K562 (cell line): Measurements from ENCODE around the gene C2. TPM values are rescaled to one million over a fixed set of nuclear protein-coding genes. Genes with fewer than 3 reads are reported as not detected.

Experiments used
- AFF1 ChIP-seq, 2 experiments: fragments of 450-650 bp; IDR thresholded peaks; 2 replicates each; pipeline ENCODE4 v1.6.1; 2018; ENCODE audit warnings: mild to moderate bottlenecking in 2 of 2, low read depth in 1 of 2; ENCODE audit not compliant: partially characterized antibody in 2 of 2
- ARHGAP35 ChIP-seq: fragments of 450-650 bp; IDR thresholded peaks from 2 replicates; pipeline ENCODE4 v1.6.1; 2018; ENCODE audit not compliant: partially characterized antibody
- ATF4 ChIP-seq: fragments of 450-650 bp; formaldehyde crosslinking; IDR thresholded peaks from 2 replicates; pipeline ENCODE4 v1.4.0; 2022; ENCODE audit warnings: mild to moderate bottlenecking, moderate library complexity
- CHD1 ChIP-seq: fragments of 200-600 bp; sonication (generic); IDR thresholded peaks from one replicate; pipeline ENCODE4 v1.6.1; 2012; ENCODE audit warnings: mild to moderate bottlenecking, moderate library complexity, low read length, inconsistent platforms
- FOS ChIP-seq: IDR thresholded peaks from 3 replicates; pipeline ENCODE4 v1.6.1; 2011; ENCODE audit not compliant: insufficient read length; ENCODE audit errors: extremely low read depth
- HDGF ChIP-seq: fragments of 450-650 bp; IDR thresholded peaks from 2 replicates; pipeline ENCODE4 v1.6.1; 2016
- L3MBTL2 ChIP-seq: fragments of 450-650 bp; IDR thresholded peaks from 2 replicates; pipeline ENCODE4 v1.6.1; 2016; ENCODE audit warnings: mild to moderate bottlenecking, moderate library complexity
- LARP7 ChIP-seq: fragments of 450-650 bp; IDR thresholded peaks from 2 replicates; pipeline ENCODE4 v1.6.1; 2016
- NKRF ChIP-seq: fragments of 450-650 bp; IDR thresholded peaks from 2 replicates; pipeline ENCODE4 v1.6.1; 2016; ENCODE audit warnings: borderline replicate concordance
- OTX1 ChIP-seq: fragments of 450-650 bp; formaldehyde crosslinking; IDR thresholded peaks from 2 replicates; pipeline ENCODE4 v1.4.0; 2022; ENCODE audit warnings: mild to moderate bottlenecking
- SRF ChIP-seq, 2 experiments: fragments of 250-450, 450-650 bp in 1 of 2; sonication (Bioruptor Pico) in 1 of 2; sonication (generic) in 1 of 2; formaldehyde crosslinking; IDR thresholded peaks; 2 replicates each; pipeline versions ENCODE4 v1.5.0 to v1.5.1; 2020 to 2022; ENCODE audit warnings: mild to moderate bottlenecking in 1 of 2, missing genetic modification reagents in 1 of 2
- TAF9B ChIP-seq: fragments of 450-650 bp; IDR thresholded peaks from 2 replicates; pipeline ENCODE4 v1.6.1; 2018; ENCODE audit warnings: mild to moderate bottlenecking; ENCODE audit not compliant: partially characterized antibody
- THRAP3 ChIP-seq: fragments of 450-650 bp; IDR thresholded peaks from 2 replicates; pipeline ENCODE4 v1.6.1; 2016; ENCODE audit warnings: mild to moderate bottlenecking, inconsistent platforms, borderline replicate concordance
- ZNF232 ChIP-seq: sonication (generic); formaldehyde crosslinking; IDR thresholded peaks from 2 replicates; pipeline ENCODE4 v1.8.0; 2022; ENCODE audit warnings: mild to moderate bottlenecking, missing genetic modification reagents
- ZNF41 ChIP-seq: fragments of 250-450 bp; sonication (Bioruptor Pico); conservative IDR thresholded peaks from 2 replicates; pipeline ENCODE4 v1.4.0; 2020; ENCODE audit warnings: mild to moderate bottlenecking
- ZNF584 ChIP-seq: fragments of 200-800 bp; sonication (Bioruptor generic); IDR thresholded peaks from 2 replicates; pipeline ENCODE4 v1.6.1; 2016; ENCODE audit warnings: low read depth, mild to moderate bottlenecking, missing genetic modification characterization, missing compliant biosample characterization
- polyA plus RNA-seq, 8 experiments: library from polyadenylated mRNA; depleted of rRNA in 4 of 8; stranded (reverse) in 5 of 8; unstranded in 3 of 8; fragments of >200 nt; fragmentation: Nextera tagmentation in 2 of 8; fragmentation: Illumina TruSeq in 1 of 8; extraction: Ambion mirVana in 2 of 8; extraction: Trizol in 1 of 8; gene quantifications; 2 replicates each; pipeline versions ENCODE4 v1.2.1 to v1.2.3, GENCODE V29; 2011 to 2014; ENCODE audit warnings: inconsistent platforms in 1 of 8, missing spikeins in 1 of 8
- total RNA-seq, 7 experiments: library from RNA; depleted of rRNA in 6 of 7; stranded (reverse); fragments of >200 nt in 6 of 7; fragmentation: Illumina TruSeq in 2 of 7; extraction: Trizol in 2 of 7; gene quantifications; 2 replicates each; pipeline versions ENCODE4 v1.2.1 to v1.2.3, GENCODE V29; 2011 to 2021; ENCODE audit warnings: low replicate concordance in 1 of 7

Gene C2
- total and polyA plus RNA-seq, 9 of the 15 experiments (the other 6 are each of a cell fraction or from before 2014, with no cell fraction given), result 0.05 to 1.1 (median 0.39) TPM; not detected in 1

- TF ChIP-seq ZNF584 (CRISPR knock-in tag), result no peak; the same call in 1 of the 2 replicates
- TF ChIP-seq L3MBTL2, result peak; percentile 69
- TF ChIP-seq OTX1 (CRISPR knock-in tag), result peak; percentile 87
- peak in 1 of 2 experiments; percentile 82; a peak in 2 of 4 replicates for TF ChIP-seq SRF (CRISPR knock-in tag; IDR thresholded peaks at IDR 0.05)
- TF ChIP-seq ARHGAP35, result peak; percentile 49
- 0 out of 2 replicates have a peak, but pooled peaks have one; percentile 8 for TF ChIP-seq ATF4 (CRISPR knock-in tag)
- peak; percentile 96 for TF ChIP-seq LARP7
- TF ChIP-seq HDGF, result peak; percentile 98
- TF ChIP-seq TAF9B, result peak; percentile 11
- peak; percentile 80; the same call in 1 of the 2 replicates for TF ChIP-seq ZNF232 (CRISPR knock-in tag)
- no peak for TF ChIP-seq ZNF41 (CRISPR knock-in tag)
- TF ChIP-seq AFF1 (IDR thresholded peaks at IDR 0.05; ENCODE audit: low read depth in 1 of 2, partially characterized antibody in 2 of 2), result peak in 1 of 2 experiments; percentile 50
- TF ChIP-seq NKRF, result 0 out of 2 replicates have a peak, but pooled peaks have one; percentile 40
- peak; percentile 86 for TF ChIP-seq THRAP3
- TF ChIP-seq FOS, result peak; percentile 27
- peak; percentile 92 for TF ChIP-seq CHD1
Observed at GRCh38 chr6:31972709-31973350, 45.3 kb downstream of the C2 start (continued).
